GM13977 (cell line): ENCODE results near the gene TSHZ2.
"Not testable (repeated sequence)": the region's sequence is repeated elsewhere in the genome, so short reads cannot be mapped to it uniquely, and the experiment has no call there.

Experiments
- DNase-seq: peaks from one replicate; pipeline ENCODE4 v3.0.0; 2012; ENCODE audit warnings: low spot score
- in situ Hi-C: fragments of 300-500 bp; cut with MboI; formaldehyde crosslinking; loops from one replicate; pipeline ENCODE4 v1.12.0; 2022; ENCODE audit warnings: low sequenced_read_pairs, low pct_unique_long_range_greater_than_20kb, mixed read lengths, inconsistent platforms; ENCODE audit not compliant: unreplicated experiment
- TF ChIP-seq, protein P1 (sequence below): IDR thresholded peaks from 2 replicates; pipeline ENCODE4 v1.5.1; 2012; ENCODE audit warnings: mild to moderate bottlenecking, control low read depth; ENCODE audit not compliant: insufficient read depth; ENCODE audit errors: extremely low read depth, missing control alignments

The TSHZ2 gene

DNA sequence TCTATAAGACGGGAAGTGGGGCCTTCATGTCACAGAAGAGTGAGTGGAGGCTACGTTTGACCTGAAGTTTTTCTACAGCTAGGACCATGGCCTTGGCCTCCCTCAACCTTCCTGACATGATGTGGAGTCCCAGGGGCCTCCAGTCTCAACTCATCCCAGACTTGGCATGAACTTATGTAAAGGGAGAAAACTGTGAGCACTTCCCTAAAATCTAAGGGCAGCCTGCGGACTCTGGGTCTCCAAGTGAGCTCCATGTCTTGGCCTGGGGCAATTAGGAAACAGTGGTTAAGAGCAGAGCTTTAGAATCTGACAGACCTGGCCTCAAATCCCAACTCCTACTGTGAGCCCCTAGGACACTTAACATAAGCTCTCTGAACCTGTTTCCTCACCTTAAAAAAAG is 439.0 kb downstream of the TSHZ2 start:
- in situ Hi-C loops = loop anchor here (10.0 to 25.0 kb wide), 3 partner anchors 134 to 534 kb away; no protein-coding TSS in a partner anchor

DNA sequence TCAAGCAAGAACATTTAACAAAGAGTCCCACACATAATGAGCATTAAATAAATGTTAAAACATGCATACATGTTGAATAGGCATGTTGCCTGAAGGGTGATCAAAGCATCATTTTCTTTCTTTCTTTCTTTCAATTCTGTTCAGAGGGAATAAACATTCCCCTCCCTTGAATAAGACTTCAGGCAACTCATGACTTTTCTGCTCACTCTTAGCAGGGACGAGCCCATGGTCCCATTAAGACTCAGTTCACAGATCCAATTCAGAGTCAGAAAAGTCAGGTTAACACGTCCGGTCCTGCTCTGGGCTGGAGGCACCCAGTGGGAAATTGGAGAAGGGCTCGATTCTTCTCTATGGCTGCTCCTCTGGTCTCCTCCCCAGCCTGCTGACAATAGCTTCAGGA is 439.7 kb downstream of the TSHZ2 start:
- in situ Hi-C loops = loop anchor here (10.0 to 25.0 kb wide), 3 partner anchors 133 to 533 kb away; no protein-coding TSS in a partner anchor
- no peak for DNase-seq
- TF ChIP-seq, protein P1, sequence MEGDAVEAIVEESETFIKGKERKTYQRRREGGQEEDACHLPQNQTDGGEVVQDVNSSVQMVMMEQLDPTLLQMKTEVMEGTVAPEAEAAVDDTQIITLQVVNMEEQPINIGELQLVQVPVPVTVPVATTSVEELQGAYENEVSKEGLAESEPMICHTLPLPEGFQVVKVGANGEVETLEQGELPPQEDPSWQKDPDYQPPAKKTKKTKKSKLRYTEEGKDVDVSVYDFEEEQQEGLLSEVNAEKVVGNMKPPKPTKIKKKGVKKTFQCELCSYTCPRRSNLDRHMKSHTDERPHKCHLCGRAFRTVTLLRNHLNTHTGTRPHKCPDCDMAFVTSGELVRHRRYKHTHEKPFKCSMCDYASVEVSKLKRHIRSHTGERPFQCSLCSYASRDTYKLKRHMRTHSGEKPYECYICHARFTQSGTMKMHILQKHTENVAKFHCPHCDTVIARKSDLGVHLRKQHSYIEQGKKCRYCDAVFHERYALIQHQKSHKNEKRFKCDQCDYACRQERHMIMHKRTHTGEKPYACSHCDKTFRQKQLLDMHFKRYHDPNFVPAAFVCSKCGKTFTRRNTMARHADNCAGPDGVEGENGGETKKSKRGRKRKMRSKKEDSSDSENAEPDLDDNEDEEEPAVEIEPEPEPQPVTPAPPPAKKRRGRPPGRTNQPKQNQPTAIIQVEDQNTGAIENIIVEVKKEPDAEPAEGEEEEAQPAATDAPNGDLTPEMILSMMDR = no peak

More for the DNA sequence above, 439.0 kb downstream of the TSHZ2 start:
- no peak for DNase-seq
- TF ChIP-seq, protein P1 = no peak

DNA sequence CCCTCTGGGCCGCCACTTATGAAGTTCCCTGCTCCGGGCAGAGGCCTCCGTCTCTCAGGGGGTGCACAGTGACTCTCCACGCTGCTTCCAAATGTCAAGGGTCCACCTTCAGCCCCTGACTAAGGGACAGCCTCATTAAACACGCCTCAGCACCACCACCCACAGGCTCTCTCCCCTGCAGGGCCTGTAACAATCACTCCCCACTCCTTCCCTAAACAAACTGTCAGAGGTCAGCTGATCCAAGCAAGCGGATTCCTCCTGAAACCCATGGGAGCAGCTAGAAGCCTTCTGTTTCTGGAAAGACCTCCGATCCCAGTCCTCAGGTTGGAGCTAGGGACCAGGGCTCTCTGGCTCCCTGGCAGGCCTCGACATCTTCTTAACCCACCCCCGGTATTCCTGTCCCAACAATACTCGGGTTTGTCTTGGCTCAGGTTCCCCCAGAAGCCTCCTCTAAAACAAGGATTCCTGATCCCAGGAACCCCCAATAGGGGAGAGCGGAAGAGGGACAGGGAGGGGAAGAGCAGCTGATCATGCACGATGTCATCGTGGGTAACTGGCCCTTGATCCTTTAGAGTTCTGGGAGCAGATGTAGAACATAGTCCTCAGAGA is 440.5 kb downstream of the TSHZ2 start:
- in situ Hi-C loops = loop anchor here (10.0 to 25.0 kb wide), 3 partner anchors 132 to 532 kb away; no protein-coding TSS in a partner anchor
- TF ChIP-seq, protein P1 = no peak
- DNase-seq = no peak

DNA sequence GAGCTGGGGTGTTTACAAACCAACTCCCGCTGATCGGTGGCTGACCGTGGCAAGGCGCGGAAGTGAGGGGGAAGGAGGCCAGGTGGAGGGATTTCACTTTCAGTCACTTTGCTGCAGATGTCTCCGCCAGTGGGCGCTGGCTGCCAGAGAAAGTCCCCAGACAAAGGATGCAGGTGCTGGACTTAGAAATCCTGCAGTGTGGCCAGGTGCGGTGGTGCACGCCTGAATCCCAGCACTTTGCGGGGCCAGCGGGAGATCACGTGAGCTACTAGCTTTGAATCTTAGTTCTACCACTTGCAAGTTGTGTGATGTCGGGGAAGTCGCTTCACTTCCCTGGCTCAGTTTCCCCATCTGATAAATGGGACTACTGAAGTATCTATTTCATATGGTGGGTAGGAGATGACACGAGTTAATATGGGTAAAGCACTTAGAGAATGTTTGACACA is 441.1 kb downstream of the TSHZ2 start:
- in situ Hi-C loops = loop anchor here (10.0 to 25.0 kb wide), 3 partner anchors 132 to 532 kb away; no protein-coding TSS in a partner anchor
- TF ChIP-seq, protein P1 = peak; percentile 93
- DNase-seq = peak; percentile 82

DNA sequence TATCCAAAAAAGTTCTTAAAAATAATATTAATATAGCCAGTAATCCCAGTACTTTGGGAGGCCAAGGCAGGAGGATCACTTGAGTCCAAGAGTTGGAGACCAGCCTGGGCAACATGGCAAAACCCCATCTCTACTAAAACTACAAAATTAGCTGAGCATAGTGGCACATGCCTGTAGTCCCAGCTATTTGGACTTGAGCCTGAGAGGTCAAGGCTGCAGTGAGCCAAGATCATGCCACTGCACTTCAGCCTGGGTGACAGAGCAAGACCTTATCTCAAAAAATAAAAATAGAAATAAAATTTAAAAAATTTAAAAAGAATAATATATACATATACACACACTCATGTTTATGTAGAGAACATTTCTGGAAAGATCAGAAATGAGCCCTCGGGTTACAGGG is 441.7 kb downstream of the TSHZ2 start:
- not testable (repeated sequence) for DNase-seq
- in situ Hi-C loops = loop anchor here (10.0 to 25.0 kb wide), 3 partner anchors 131 to 531 kb away; no protein-coding TSS in a partner anchor

DNA sequence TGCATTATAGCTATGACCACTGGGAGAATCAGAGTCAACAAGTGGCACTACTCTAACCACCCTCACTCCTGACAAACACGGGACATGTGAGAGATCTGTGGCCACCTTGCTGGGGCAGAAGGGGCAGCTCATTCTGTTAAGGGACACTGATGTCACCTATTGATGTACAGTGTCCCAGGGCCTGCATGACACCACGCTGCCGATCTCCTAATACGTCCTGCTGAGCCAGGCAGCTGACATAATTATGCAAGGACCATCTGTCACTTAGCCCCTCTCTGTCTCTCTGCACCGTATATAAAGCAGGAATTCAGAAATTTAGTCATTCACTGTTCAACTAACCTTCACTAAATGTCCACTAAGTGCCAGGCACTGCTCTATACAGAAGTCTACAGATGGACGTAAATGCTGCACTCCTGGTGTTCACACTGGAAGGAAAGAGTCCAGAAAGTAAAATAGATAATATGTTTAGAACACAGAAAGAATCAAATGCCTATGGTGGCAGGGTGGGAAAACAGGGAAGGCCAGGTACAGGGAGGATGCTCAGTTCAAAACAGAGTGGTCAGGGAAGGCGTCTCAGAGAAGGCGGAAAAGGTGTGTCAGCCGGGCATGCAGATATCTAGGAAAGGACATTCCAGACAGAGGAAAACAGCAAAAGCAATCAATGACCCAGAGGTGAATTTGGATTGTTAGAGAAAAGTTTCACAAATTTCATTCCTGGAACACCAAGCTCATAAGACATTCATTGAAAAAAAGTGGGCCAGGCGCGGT is 447.7 kb downstream of the TSHZ2 start:
- TF ChIP-seq, protein P1 = no peak
- DNase-seq = no peak
- in situ Hi-C loops = loop anchor here (10.0 to 25.0 kb wide), 3 partner anchors 125 to 525 kb away; no protein-coding TSS in a partner anchor
